ENCODE data around the gene LACC1. TPM values are rescaled to one million over a fixed set of nuclear protein-coding genes. Genes with fewer than 3 reads are reported as not detected.

The LACC1 gene
- total and polyA plus RNA-seq, 2 donors (not counting 3 experiments of a cell fraction or from before 2014, with no cell fraction given) = 1.2 to 4.0 TPM

DNA sequence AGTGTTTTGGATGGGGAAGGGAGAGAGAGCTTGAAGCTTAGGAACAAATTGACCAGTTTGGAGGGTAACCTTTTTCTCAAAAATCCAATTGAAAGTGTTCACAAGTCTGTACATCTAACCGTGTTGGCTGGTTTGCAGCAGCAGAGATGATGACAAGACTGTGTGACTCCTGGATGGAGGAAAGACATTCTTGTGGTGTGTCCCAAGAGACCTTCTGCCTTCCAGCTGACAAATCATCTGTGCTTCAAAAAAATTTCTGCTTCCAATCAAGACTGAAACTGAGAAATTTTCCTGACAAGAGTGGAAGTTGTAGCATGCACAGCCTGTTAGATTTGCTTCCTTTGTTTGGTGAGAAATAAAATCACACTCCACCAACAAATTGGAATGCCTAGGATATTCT, 56.2 kb downstream of the LACC1 start:
- no peak overlapping the region for H3K4me2 ChIP-seq (ENCODE audit: insufficient read depth, low read length)
- no peak overlapping the region for H3K9ac ChIP-seq (replicated peaks; ENCODE audit: extremely low read depth, insufficient read depth, low read length)
- H3K36me3 ChIP-seq (ENCODE audit: control insufficient read depth in 2 of 2, extremely low read depth in 1 of 2, insufficient read depth in 2 of 2, low read length in 2 of 2) = no peaks in the 10 kb centered on the region
- no peak overlapping the region for H2AFZ ChIP-seq (ENCODE audit: low read depth, low read length)
- DNase-seq (ENCODE audit: low read depth, low spot score) (no peak), FAIRE-seq (no peak)
- H3K79me2 ChIP-seq (ENCODE audit: control insufficient read depth, insufficient read depth, low read length) = no peaks in the 10 kb centered on the region
- TF ChIP-seq POLR2AphosphoS5 (IDR thresholded peaks at IDR 0.05; ENCODE audit: insufficient read depth, low read depth, low read length) (no peak), FOS (IDR thresholded peaks at IDR 0.05; ENCODE audit: borderline replicate concordance, insufficient read depth, low read length) (no peak), GATA2 (IDR thresholded peaks at IDR 0.05; ENCODE audit: insufficient read depth, insufficient read length, low read depth, low read length) (no peak), JUN (IDR thresholded peaks at IDR 0.05; ENCODE audit: borderline replicate concordance, insufficient read depth, insufficient read length, low read depth) (no peak), MYC (IDR thresholded peaks at IDR 0.05; ENCODE audit: low read depth, low read length) (no peak), EZH2 (IDR thresholded peaks at IDR 0.05; ENCODE audit: borderline replicate concordance, low read depth, low read length, severe bottlenecking) (no peak), POLR2A (IDR thresholded peaks at IDR 0.05; ENCODE audit: low read depth, low read length) (no peak)
- TF ChIP-seq, protein P1, sequence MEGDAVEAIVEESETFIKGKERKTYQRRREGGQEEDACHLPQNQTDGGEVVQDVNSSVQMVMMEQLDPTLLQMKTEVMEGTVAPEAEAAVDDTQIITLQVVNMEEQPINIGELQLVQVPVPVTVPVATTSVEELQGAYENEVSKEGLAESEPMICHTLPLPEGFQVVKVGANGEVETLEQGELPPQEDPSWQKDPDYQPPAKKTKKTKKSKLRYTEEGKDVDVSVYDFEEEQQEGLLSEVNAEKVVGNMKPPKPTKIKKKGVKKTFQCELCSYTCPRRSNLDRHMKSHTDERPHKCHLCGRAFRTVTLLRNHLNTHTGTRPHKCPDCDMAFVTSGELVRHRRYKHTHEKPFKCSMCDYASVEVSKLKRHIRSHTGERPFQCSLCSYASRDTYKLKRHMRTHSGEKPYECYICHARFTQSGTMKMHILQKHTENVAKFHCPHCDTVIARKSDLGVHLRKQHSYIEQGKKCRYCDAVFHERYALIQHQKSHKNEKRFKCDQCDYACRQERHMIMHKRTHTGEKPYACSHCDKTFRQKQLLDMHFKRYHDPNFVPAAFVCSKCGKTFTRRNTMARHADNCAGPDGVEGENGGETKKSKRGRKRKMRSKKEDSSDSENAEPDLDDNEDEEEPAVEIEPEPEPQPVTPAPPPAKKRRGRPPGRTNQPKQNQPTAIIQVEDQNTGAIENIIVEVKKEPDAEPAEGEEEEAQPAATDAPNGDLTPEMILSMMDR (IDR thresholded peaks at IDR 0.05; ENCODE audit: extremely low read depth in 1 of 2, insufficient read depth in 1 of 2, low read depth in 1 of 2, low read length in 2 of 2) = no peak
- TF ChIP-seq, protein P2, sequence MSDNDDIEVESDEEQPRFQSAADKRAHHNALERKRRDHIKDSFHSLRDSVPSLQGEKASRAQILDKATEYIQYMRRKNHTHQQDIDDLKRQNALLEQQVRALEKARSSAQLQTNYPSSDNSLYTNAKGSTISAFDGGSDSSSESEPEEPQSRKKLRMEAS (IDR thresholded peaks at IDR 0.05; ENCODE audit: insufficient read depth, insufficient read length) = no peak
- dilution Hi-C loops (cut with MboI; ENCODE audit: extremely low pct_ligation_motif_present, low sequenced_read_pairs) = no loop called here
- no TSS peak for BruUV-seq (replicated peaks)
- no peak overlapping the region for H3K4me3 ChIP-seq (replicated peaks in 1 of 3; ENCODE audit: insufficient read depth in 1 of 3, low read depth in 1 of 3, low read length in 3 of 3)
- CTCF ChIA-PET = interaction anchor here (0.8 kb wide), 1 partner anchor 8 kb away, joined by 3 read pairs; no protein-coding TSS in a partner anchor
- POLR2A ChIA-PET = no interaction called here
- H3K9me3 ChIP-seq (replicated peaks; ENCODE audit: control insufficient read depth, insufficient read depth, low read length) = no peaks in the 10 kb centered on the region
- H3K27me3 ChIP-seq (ENCODE audit: control insufficient read depth in 2 of 2, insufficient read depth in 2 of 2, low read length in 2 of 2) = peaks cover 16 to 20% of the 10 kb centered on the region in 2 experiments
- no peaks in the 10 kb centered on the region for H4K20me1 ChIP-seq (replicated peaks; ENCODE audit: control insufficient read depth, extremely low read depth, insufficient read depth, low read length)
- H3K4me1 ChIP-seq (ENCODE audit: control insufficient read depth, extremely low read depth, insufficient read depth, low read length) = no peaks in the 10 kb centered on the region
- H3K9me1 ChIP-seq (replicated peaks; ENCODE audit: control insufficient read depth, extremely low read depth, insufficient read depth, low read length) = no peaks in the 10 kb centered on the region
- intact Hi-C loops (cut with micrococcal nuclease) = loop anchor here (5.0 kb wide), 1 partner anchor 814 kb away; no protein-coding TSS in a partner anchor
- H3K27ac ChIP-seq (ENCODE audit: insufficient read depth, low read depth, low read length) = no peak overlapping the region
